ENCODE results near the gene NACAD. TPM values are rescaled to one million over a fixed set of nuclear protein-coding genes. Genes with fewer than 3 reads are reported as not detected.
"Not testable (repeated sequence)": the region's sequence is repeated elsewhere in the genome, so short reads cannot be mapped to it uniquely, and the experiment has no call there.

Gene NACAD
- total RNA-seq, 4 donors from 2014 or later, result 6.1 to 7.8 (median 6.7) TPM

DNA sequence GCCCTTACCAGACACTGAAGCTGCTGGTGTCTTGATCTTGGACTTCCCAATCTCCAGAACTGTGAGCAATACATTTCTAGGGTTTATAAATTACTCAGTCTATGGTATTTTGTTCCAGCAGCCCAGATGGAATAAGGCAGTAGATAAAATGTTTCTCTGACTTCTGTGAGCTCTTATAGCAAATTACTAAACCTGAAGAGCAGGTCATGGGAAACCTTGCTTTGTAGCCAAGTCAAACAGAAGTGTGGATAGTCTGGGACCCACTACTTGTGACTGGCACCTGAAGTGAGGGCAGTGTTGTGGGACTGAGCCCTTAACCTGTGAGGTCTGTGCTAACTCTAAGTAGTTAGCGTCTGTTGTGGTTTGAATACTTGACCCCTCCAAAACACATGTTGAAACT lies 27.3 kb upstream of the NACAD start:
- Histone ChIP-seq H3K36me3 (no peaks in the 10 kb centered on the region), H3K4me1 (peaks cover 0 to 9% (median 3%) of the 10 kb centered on the region in 4 donors), H3K9me3 (no peaks in the 10 kb centered on the region), H3K27me3 (no peaks in the 10 kb centered on the region), H3K27ac (no peak overlapping the region), H3K4me3 (no peak overlapping the region)
- 76 to 80% methylated on average over 1 of the region's 1 CpG for WGBS, 2 donors
- TF ChIP-seq POLR2A (IDR thresholded peaks at IDR 0.05), result no peak
- TF ChIP-seq, protein P1, sequence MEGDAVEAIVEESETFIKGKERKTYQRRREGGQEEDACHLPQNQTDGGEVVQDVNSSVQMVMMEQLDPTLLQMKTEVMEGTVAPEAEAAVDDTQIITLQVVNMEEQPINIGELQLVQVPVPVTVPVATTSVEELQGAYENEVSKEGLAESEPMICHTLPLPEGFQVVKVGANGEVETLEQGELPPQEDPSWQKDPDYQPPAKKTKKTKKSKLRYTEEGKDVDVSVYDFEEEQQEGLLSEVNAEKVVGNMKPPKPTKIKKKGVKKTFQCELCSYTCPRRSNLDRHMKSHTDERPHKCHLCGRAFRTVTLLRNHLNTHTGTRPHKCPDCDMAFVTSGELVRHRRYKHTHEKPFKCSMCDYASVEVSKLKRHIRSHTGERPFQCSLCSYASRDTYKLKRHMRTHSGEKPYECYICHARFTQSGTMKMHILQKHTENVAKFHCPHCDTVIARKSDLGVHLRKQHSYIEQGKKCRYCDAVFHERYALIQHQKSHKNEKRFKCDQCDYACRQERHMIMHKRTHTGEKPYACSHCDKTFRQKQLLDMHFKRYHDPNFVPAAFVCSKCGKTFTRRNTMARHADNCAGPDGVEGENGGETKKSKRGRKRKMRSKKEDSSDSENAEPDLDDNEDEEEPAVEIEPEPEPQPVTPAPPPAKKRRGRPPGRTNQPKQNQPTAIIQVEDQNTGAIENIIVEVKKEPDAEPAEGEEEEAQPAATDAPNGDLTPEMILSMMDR (IDR thresholded peaks at IDR 0.05), result no peak
- TF ChIP-seq EP300 (IDR thresholded peaks at IDR 0.05), result no peak
- no peak for DNase-seq (ENCODE audit: low spot score in 2 of 2)

- Histone ChIP-seq H3K9me3 (no peaks in the 10 kb centered on the region), H3K27me3 (no peaks in the 10 kb centered on the region), H3K4me3 (no peak overlapping the region), H3K4me1 (peaks cover 0 to 19% (median 10%) of the 10 kb centered on the region in 4 donors), H3K27ac (no peak overlapping the region), H3K36me3 (no peaks in the 10 kb centered on the region)
- DNase-seq (ENCODE audit: low spot score in 2 of 2), result no peak
- TF ChIP-seq POLR2A (IDR thresholded peaks at IDR 0.05) (no peak), EP300 (IDR thresholded peaks at IDR 0.05) (no peak)
- TF ChIP-seq, protein P1 (IDR thresholded peaks at IDR 0.05), result no peak
Measured at GRCh38 chr7:45114926-45115325, 26.2 kb upstream of the NACAD start.

GRCh38 chr7:45114257-45114656 lies 25.5 kb upstream of the NACAD start:
- not testable (repeated sequence) for DNase-seq (ENCODE audit: low spot score in 2 of 2); H3K27me3 ChIP-seq; H3K36me3 ChIP-seq; H3K4me3 ChIP-seq; H3K9me3 ChIP-seq; H3K27ac ChIP-seq
- peaks cover 0 to 26% (median 10%) of the 10 kb centered on the region in 4 donors for H3K4me1 ChIP-seq
- WGBS, 2 donors, result 62 to 86% methylated on average over 1 of the region's 1 CpG

DNA sequence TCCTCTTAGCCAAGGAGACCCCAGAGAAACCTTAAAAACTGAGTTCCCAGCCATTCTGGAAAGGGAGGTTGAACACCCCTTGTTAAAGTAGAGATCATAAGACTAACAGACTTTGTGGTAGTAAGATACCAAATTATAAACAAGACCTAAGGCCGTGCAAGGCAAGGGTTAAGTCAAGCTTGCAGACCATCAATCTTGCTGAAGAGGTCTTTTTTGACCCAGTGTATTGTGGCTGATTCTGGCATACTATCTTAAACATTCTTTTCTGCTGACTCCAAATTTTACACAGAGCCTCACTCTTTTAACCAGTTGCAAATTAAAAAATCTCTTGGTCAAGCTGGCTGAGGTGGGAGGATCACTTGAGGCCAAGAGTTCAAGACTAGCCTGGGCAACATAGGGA lies 23.9 kb upstream of the NACAD start:
- Histone ChIP-seq H3K27ac (peak overlapping the region in 3 of 4 donors; percentile 91 to 96 (median 95)), H3K4me1 (peaks cover 0 to 42% (median 16%) of the 10 kb centered on the region in 4 donors), H3K27me3 (no peaks in the 10 kb centered on the region), H3K4me3 (peak overlapping the region in 2 of 4 donors; percentile 82 to 92), H3K9me3 (no peaks in the 10 kb centered on the region), H3K36me3 (peaks cover 0 to 19% (median 12%) of the 10 kb centered on the region in 3 donors)
- DNase-seq (ENCODE audit: low spot score in 2 of 2), result no peak
- TF ChIP-seq EP300 (IDR thresholded peaks at IDR 0.05), result no peak
- TF ChIP-seq POLR2A (IDR thresholded peaks at IDR 0.05), result no peak
- TF ChIP-seq, protein P1 (IDR thresholded peaks at IDR 0.05), result no peak
- 50 to 56% methylated on average over 1 of the region's 1 CpG for WGBS, 2 donors

- WGBS, 2 donors, result 0 to 1% methylated on average over 61 to 62 of the region's 64 CpGs
- peak; percentile 86 to 92 for DNase-seq (ENCODE audit: low spot score in 2 of 2)
- Histone ChIP-seq H3K27ac (peak within 1 kb of the TSS; percentile 91 to 96 (median 95)), H3K9me3 (no peaks in the 10 kb centered on the region), H3K27me3 (no peaks in the 10 kb centered on the region), H3K4me3 (peak within 1 kb of the TSS; percentile 69 to 92 (median 82)), H3K36me3 (peaks cover 0 to 29% (median 22%) of the 10 kb centered on the region in 3 donors), H3K4me1 (peaks cover 0 to 52% (median 16%) of the 10 kb centered on the region in 4 donors)
- TF ChIP-seq EP300 (IDR thresholded peaks at IDR 0.05) (peak; percentile 91 to 100), POLR2A (IDR thresholded peaks at IDR 0.05) (peak; percentile 83 to 96)
- TF ChIP-seq, protein P1 (IDR thresholded peaks at IDR 0.05), result peak in 4 of 5 experiments; percentile 15 to 45 (median 34)
Measured at GRCh38 chr7:45111298-45112223, 22.8 kb upstream of the NACAD start, which contains the start of gene TBRG4. TBRG4 (minus strand) TSS chr7:45111697; CDS start chr7:45109237, 2,460 bp downstream.

Measured in tibial nerve (tissue), 4 donors.